Fibroblast of the conjunctiva (primary cell): ENCODE measurements around the gene ATP5MC3.

Experiments used
- DNase-seq: peaks from one replicate; pipeline ENCODE4 v3.0.0-alpha.2; 2010; ENCODE audit warnings: low read depth

The ATP5MC3 gene

DNA sequence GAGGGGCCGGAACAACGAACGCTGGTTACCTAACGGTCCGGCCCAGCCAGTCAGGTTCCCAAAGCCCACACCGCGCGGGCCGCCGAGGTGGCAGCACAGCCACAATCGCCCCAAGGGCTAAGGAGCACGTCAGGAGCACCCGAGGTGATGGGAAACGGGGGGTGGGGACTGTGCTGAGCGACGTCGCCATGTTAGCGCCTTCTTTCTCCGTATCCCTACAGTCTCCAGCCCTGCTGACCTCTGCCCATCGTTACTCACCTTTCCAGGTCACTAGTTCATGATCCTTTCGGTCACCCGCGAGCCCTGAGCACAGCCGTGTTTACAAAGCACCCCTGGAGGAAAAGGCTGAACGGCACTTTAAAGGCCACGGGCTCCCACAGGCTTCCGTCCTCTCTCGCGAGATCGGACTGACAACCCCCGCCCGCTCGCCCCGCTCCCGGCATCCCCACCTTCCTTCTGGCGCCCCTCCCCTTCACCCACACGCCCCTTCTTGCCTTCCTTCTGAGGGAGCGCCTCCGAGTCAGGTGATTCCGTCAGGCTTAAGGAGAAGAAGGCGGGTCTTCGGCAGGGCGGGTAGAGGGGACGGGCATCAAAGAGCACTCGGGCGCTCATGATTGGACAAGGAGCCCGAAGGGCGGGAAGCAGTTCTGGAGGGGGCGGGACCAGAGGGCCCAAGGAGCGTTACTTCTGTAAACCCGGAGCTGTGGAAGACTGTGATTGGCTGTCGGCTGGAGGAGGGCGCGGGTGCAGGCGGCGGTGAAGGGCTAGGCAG lies 13.5 kb downstream of the ATP5MC3 start, which contains the start of gene ATF2:
Gene ATF2 (minus strand): TSS at position 412 of the 772 bp plus-strand sequence. CDS start 31,760 bp downstream, outside the sequence.
- peak; percentile 100 for DNase-seq

DNA sequence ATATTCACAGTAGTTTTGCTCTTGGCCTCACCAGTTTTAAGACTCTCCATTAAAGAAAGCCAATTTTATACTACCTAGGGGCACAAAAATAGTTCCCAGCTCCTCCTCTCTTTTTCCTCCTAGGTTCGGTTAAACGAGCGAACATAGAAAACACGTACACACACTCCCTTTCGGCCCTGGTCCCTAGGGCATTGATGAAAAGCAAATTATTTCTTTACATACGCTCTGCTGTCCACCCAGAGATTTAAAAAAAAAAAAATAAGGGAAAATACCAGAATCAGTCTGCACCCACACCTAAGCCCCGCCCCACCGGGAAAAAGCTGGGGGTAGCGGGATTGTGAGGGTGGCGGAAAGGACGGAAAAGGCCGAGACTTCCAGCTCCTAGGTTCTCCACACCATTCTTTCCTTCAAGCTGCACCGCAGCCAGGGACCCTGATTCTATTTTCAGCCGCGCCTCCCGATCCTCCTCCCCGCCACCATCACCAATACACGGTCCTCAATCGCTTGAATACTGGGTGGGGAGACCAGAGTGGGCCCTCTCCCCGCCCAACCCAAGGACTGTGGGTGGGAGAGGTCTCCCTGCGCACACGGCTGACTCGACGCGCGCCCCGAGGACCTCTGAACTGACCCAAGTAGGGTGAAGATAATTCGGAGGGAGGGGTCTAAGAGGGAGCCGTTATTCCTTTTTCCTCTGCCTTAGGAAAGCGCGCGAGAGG lies 14.3 kb downstream of the ATP5MC3 start:
- no peak for DNase-seq

DNA sequence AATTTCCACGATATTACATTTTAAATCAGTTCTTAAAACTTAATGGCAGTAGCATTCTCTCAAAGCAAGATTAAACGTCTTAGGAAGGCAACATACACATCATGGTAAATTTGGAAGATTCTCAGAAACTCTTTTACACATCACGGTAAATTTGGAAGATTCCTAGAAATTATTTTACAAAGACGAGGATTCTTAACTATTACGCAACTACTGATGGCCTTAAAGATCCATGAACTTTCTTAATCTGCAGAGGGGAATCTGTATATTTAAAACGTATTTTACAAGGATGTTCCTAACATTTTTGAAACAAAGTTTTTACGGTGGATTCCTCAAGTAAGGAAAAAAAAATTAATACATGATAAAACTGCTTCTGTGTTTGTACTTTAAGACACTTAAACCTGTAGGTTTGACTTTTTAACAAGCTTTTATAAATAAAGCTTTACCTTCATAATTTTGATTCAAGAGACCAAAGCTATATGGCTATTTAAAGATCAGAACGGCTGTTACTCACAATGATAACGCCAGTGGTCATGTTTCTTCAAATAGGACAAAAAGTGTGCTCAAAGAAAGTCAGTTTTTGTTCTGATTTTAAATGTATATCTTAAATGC lies 15.2 kb downstream of the ATP5MC3 start:
- no peak for DNase-seq

DNA sequence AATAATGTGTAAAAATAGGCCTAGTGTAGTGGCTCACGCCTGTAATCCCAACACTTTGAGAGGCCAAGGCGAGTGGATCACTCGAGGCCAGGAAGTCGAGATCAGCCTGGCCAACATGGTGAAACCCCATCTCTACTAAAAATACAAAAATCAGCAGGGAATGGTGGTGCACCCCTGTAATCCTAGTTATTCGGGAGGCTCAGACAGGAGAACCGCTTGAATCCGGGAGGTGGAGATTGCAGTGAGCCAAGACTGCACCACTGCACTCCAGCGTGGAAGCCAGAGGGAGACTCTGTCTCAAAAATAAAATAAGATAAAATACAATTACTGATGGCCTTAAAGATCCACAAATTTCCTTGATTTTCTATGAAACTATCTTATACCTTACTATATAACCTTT lies 17.3 kb downstream of the ATP5MC3 start:
- DNase-seq: no peak

DNA sequence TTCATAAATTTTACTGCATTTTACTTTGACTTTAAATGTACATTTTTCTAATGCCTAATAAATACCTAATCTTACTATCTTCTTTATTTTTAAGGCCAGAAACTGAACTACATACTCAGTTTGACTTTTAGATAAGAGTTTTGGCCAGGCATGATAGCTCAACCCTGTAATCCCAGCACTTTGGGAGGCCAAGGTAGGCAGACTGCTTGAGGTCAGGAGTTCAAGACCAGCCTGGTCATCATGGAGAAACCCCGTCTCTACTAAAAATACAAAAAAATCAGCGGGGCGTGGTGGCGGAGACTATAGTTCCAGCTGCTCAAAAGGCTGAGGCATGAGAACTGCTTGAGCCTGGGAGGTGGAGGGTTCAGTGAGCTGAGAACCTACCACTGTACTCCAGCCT lies 22.6 kb downstream of the ATP5MC3 start:
- no peak for DNase-seq

DNA sequence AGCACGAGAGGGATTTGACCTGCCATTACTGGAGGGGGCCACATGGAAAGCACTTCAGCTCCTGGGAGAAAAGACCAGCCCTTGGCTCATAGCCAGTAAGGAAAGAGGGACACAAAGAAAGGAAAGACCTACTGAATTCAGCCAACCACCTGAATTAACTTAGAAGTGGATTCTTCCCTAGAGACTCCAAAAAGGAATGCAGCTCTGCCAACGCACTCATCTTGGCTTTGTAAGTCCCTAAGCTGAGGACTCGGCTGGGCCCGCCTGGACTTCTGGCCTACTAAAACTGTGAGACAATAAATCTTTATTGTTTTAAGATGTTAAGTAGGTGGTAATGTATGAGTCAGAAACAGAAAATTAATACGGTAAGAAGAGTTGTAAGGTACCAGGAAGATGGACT lies 25.0 kb downstream of the ATP5MC3 start:
- DNase-seq: no peak

DNA sequence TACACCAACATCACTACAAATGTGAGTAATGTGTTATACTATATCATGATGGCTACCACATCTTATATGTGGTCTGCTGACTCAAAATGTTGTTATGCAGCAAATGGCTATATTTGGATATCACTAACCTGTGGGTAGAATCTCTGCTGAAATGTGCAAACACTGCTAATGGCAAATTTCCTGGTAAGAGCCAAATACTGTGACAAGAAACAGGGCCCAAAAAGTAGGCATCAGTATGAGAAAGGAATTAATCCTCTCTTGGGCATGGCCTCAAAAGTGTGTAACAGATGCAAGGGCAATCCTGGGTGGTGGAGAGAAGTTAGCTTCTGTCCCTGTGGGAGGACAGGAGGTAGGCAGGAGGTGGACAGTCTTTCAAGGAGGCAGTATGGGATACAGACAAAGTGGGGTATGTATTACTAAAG lies 26.8 kb downstream of the ATP5MC3 start:
- peak; percentile 17 for DNase-seq

DNA sequence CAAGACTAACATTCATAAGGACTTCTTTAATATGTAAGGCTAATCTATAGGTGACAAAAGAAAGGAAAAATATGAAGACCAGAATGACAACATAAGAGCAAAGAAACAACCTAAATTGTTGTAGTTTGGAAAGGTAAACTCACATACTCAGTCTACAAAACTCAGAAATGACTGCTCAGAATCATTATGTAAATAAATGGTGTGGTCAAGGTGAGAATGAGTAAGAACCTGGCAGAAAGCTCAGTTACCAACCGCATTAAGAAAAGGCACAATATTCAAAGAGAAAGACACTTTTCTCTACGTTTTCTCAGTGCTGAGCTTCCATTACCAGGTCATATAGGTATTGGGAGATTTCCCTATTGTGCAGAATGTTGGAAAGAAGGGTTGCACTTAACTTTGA lies 29.3 kb downstream of the ATP5MC3 start:
- no peak for DNase-seq

DNA sequence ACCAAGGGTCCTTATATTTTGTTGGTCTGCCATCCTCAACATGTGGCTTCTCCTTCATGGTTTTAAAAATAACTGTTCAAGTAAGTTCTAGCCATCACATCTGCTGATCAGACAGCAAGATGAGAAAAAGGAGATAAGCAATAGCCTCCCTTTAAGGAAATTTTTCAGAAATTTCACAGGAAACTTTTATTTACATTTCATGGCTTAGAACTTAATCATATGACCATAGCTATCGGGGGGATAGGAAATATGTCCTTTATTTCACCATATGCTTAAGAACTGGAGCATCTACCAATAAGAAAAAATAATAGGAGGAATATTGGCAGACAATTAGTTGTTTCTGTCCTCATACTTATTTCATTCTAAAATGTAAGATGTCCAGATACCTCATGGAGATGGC lies 29.7 kb downstream of the ATP5MC3 start:
- no peak for DNase-seq

DNA sequence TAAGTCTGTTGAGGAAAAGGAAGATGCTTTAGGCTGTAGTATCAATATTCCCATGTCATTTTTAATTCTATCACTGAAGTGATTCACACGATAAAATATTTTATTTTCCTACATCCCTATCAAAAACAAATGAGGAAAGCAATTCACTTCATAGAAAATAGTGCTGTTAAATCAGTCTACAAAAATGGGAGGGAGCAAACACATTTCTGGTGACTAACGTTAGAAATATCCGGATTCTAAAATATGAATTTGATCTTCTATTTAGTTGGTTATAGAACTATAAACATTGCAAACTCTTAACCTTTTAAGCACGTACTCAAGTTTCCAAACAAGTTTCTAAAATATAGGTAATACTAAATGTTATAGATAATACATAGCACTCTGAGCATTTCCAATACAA lies 34.3 kb downstream of the ATP5MC3 start:
- no peak for DNase-seq

DNA sequence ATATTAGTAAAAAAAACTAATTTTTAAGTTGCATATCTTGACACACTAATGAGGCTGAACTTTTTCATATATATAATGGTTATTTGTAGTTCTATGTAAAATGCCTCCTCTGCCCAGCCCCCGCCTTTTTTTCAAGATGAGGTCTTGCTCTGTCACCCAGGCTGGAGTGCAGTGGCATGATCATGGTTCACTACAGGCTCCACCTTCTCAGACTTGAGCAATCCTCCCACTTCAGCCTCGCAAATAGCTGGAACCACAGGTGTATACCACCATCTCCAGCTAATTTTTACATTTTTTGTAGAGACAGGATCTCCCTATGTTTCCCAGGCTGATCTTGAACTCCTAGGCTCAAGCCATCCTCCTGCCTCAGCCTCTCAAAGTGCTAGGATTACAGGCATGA lies 37.8 kb downstream of the ATP5MC3 start:
- DNase-seq: no peak

DNA sequence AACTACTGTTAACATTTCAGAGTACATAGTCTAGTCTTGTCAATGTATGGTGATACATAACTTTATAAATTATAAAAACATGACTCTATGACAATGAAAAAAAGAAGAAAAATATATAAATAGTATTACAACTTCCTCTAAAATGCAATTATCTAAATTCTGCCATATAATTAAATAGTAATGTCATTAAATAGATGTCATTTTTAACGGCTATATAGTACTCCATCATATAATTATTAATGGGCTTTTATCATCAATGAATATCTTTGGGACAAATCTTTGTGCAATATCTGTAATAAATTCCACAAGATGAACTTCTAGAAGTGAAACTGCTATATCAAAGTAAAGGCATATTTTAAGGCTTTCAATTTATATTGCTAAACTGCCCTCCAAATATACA lies 38.3 kb downstream of the ATP5MC3 start:
- DNase-seq: no peak

DNA sequence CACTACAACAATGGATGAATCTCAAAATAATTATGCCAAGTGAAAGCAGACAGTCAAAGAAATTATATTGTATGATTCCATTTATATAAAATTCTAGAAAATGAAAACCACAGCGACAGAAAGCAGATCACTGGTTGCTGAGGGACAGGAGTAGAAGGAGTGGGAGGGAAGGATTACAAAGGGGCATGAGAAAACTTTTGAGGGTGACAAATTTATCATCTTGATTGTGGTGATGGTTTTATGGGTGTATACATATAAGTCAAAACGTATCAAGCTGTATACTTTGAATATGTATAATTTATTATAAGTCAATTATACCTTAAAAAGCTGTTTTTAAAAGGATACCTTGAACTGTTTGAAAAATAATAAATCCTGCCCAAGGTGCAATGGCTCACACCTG lies 41.2 kb downstream of the ATP5MC3 start:
- DNase-seq: no peak

DNA sequence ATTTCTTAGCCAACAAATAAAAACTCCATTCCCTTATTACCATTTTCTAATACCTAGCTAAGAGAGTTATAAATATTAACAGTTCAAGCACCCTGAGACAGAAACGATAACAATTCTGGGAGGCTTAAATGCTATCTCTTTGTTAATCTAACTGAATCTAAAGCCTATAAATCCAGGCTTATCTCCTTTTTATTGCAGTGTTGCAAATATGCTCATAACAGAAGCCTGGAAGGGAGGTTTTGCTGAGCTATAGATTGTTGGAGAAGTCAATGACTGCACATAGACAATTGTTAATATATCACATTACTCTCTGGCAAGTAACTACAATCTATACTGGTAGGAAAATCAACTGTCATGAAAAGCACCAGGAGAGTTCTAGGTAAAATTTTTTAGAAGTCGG lies 43.7 kb downstream of the ATP5MC3 start:
- no peak for DNase-seq

DNA sequence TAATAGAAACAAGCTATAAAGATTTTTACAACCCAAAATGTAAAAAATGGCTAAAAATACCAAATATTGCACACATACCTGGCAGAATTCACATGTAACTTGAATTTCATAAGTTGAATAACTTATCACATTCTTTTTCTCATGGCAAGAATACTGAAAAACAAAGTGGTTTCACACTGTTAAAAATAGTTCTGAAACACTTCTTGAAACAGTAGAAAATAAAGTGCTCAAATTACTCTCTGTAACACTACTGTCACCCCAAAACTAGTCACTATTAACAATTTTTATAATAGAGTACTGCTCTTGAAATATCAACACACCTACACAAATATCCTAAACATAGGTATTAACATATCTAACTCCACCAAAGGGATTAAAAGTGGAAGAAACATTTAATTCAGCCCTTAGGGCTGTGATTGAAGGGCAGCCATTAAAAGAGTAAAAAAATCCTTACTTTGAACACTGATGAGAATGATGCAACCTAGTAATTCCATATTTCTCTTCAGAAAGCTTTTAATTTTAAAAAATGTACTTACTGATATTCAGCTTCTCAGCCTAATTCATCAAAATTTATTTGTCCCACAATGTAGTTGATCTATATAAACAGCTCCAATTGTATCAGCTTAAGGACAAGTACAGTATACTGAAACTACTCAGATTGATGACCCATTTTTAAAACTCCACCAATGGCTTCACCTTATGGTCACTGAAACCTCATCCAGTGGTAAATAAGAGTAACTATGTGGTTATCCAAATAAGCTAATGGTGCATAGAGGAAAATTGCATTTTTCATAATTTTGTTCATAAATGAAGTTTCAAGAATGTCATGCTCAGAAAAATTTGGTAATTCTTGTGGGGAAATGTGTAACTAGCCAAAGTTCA lies 44.9 kb downstream of the ATP5MC3 start:
- no peak for DNase-seq

DNA sequence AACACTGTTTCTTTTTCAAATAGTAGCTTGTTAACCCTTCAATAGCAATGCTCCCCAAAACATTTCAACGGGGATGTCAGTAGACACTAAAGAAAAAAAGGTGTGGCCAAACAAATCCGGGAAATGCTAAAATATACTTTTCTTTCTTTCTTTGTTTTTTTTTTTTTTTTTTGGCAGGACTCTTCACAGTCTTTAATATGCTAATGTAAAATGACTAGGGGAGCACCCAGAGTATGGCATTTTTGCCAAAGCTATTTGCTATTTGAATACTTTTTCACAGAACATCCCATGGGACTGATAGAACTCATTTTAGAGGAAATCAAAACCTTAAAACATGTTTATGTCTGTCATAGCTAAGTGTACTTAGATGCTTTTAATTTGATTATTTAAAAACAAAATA lies 45.6 kb downstream of the ATP5MC3 start:
- DNase-seq: no peak

DNA sequence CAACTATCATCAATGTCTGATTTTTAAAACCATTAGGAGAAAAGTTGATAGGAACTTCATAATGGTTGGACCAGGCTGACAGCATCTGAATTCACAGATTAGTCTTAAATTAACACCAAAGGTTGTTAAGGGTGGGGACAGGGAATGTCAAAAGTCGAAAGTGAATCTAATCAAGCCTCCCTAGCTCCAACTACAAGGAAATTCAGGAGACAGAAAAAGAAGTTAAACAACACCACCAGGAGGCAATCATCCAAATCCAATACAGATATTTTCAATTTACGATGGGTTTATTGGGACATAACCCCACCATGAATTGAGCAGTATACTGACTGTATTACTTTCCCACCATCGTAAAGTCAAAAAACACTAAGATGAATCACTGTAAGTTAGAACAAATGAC lies 46.3 kb downstream of the ATP5MC3 start:
- no peak for DNase-seq

DNA sequence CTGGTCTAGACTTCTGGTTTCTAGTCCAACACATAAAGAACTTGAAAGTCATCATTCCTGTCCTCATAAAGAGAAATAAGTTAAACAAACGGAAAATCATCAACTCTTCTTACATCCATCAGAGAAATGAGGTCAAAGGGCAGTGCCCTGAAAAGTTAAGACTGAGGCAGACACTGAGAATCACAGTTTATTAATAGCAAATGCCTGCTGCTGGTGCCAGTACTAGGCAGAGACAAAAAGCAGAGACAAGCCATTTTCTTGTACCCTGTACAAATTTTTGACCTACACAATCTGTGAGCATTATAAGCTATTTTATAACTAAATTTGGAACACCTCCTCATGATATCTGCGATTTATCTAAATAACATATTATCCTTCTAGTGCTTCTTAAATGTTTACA lies 50.3 kb downstream of the ATP5MC3 start:
- no peak for DNase-seq

DNA sequence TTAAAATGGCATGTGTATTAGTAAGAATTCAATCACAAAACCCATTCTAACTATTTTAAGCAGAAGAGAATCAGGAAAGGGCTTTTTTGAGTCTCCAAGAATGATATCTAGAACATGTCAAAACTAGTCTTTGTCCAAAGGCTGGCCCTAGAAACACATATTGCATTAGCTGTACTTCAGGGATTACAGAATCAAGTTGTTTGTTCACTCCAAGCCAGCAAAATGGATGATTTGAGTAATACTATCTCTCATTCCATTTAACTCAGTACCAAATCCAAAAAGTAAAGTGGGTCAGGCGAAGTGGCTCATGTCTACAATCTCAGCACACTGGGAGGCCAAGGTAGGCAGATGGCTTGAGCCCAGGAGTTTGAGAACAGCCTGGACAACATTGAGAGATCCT lies 54.8 kb downstream of the ATP5MC3 start:
- no peak for DNase-seq
